ENCODE results near the gene UBR3. TPM values are rescaled to one million over a fixed set of nuclear protein-coding genes. Genes with fewer than 3 reads are reported as not detected.

Gene UBR3
- total RNA-seq, 1 donor from 2014 or later, result 23.0 TPM

GRCh38 chr2:170052151-170052550 is 224.9 kb downstream of the UBR3 start:
- TF ChIP-seq CTCF (IDR thresholded peaks at IDR 0.05; ENCODE audit: insufficient read depth, low read length, poor library complexity, severe bottlenecking), result no peak
- Histone ChIP-seq H3K36me3 (ENCODE audit: control insufficient read depth, insufficient read depth, low read length) (no peaks in the 10 kb centered on the region), H3K4me3 (ENCODE audit: low read depth, low read length) (no peak overlapping the region), H3K27me3 (ENCODE audit: control insufficient read depth, insufficient read depth, low read length) (no peaks in the 10 kb centered on the region)
- no peak for DNase-seq (ENCODE audit: low read depth)

GRCh38 chr2:170054997-170055396 is 227.7 kb downstream of the UBR3 start:
- Histone ChIP-seq H3K36me3 (ENCODE audit: control insufficient read depth, insufficient read depth, low read length) (no peaks in the 10 kb centered on the region), H3K27me3 (ENCODE audit: control insufficient read depth, insufficient read depth, low read length) (no peaks in the 10 kb centered on the region), H3K4me3 (ENCODE audit: low read depth, low read length) (no peak overlapping the region)
- TF ChIP-seq CTCF (IDR thresholded peaks at IDR 0.05; ENCODE audit: insufficient read depth, low read length, poor library complexity, severe bottlenecking), result no peak
- DNase-seq (ENCODE audit: low read depth), result no peak

- H3K27me3 ChIP-seq (ENCODE audit: control insufficient read depth, insufficient read depth, low read length), result no peaks in the 10 kb centered on the region
- H3K4me3 ChIP-seq (ENCODE audit: low read depth, low read length), result no peak overlapping the region
- H3K36me3 ChIP-seq (ENCODE audit: control insufficient read depth, insufficient read depth, low read length), result no peaks in the 10 kb centered on the region
- no peak for DNase-seq (ENCODE audit: low read depth)
- TF ChIP-seq CTCF (IDR thresholded peaks at IDR 0.05; ENCODE audit: insufficient read depth, low read length, poor library complexity, severe bottlenecking), result no peak
Observed at GRCh38 chr2:170056900-170057299, 229.6 kb downstream of the UBR3 start.

- Histone ChIP-seq H3K4me3 (ENCODE audit: low read depth, low read length) (no peak overlapping the region), H3K27me3 (ENCODE audit: control insufficient read depth, insufficient read depth, low read length) (no peaks in the 10 kb centered on the region), H3K36me3 (ENCODE audit: control insufficient read depth, insufficient read depth, low read length) (no peaks in the 10 kb centered on the region)
- DNase-seq (ENCODE audit: low read depth), result no peak
- no peak for TF ChIP-seq CTCF (IDR thresholded peaks at IDR 0.05; ENCODE audit: insufficient read depth, low read length, poor library complexity, severe bottlenecking)
Observed at GRCh38 chr2:170063456-170064235, 236.4 kb downstream of the UBR3 start.

GRCh38 chr2:170070778-170071177 is 243.5 kb downstream of the UBR3 start:
- no peak overlapping the region for H3K4me3 ChIP-seq (ENCODE audit: low read depth, low read length)
- no peak for TF ChIP-seq CTCF (IDR thresholded peaks at IDR 0.05; ENCODE audit: insufficient read depth, low read length, poor library complexity, severe bottlenecking)
- no peaks in the 10 kb centered on the region for H3K27me3 ChIP-seq (ENCODE audit: control insufficient read depth, insufficient read depth, low read length)
- no peak for DNase-seq (ENCODE audit: low read depth)
- no peaks in the 10 kb centered on the region for H3K36me3 ChIP-seq (ENCODE audit: control insufficient read depth, insufficient read depth, low read length)

- H3K27me3 ChIP-seq (ENCODE audit: control insufficient read depth, insufficient read depth, low read length), result no peaks in the 10 kb centered on the region
- H3K4me3 ChIP-seq (ENCODE audit: low read depth, low read length), result no peak overlapping the region
- TF ChIP-seq CTCF (IDR thresholded peaks at IDR 0.05; ENCODE audit: insufficient read depth, low read length, poor library complexity, severe bottlenecking), result no peak
- no peaks in the 10 kb centered on the region for H3K36me3 ChIP-seq (ENCODE audit: control insufficient read depth, insufficient read depth, low read length)
- no peak for DNase-seq (ENCODE audit: low read depth)
Observed at GRCh38 chr2:170073288-170073687, 246.0 kb downstream of the UBR3 start.

All from kidney epithelial cell (primary cell).